Measurements from ENCODE around the gene TGM2. TPM values are rescaled to one million over a fixed set of nuclear protein-coding genes. Genes with fewer than 3 reads are reported as not detected.

Gene TGM2
- total RNA-seq, 4 donors from 2014 or later = 163 to 385 (median 188) TPM

DNA sequence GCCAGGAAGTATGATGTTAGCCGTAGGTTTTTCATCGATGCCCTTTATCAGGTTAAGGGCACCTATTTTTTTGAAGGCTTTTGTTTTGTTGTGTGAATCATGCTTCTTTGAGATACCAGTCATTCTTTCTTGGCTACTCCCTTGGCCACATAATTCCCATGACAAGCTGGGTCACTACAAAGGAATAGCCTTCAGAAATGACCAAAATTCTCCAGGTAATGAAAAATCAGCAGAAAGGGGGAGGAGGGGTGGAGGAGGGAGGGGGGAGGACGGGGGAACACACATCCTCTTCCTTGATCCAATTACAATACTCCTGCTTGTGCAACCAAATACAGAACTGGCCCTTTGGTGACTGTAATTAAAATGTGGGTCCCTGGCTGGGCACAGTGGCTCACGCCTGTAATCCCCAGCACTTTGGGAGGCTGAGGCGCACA, 21.7 kb upstream of the TGM2 start:
- Histone ChIP-seq H3K27ac (no peak overlapping the region), H3K4me3 (no peak overlapping the region), H3K27me3 (no peaks in the 10 kb centered on the region), H3K4me1 (peaks cover 0 to 11% (median 0%) of the 10 kb centered on the region in 3 donors), H3K9me3 (peaks cover 0 to 5% (median 0%) of the 10 kb centered on the region in 3 donors), H3K36me3 (no peaks in the 10 kb centered on the region)
- WGBS, 2 donors (ENCODE audit: low coverage in 1 of 2) = 74% methylated on average over 3 of the region's 5 CpGs; no CpG with 5 or more reads in 1 of the 2 donors
- TF ChIP-seq, protein P1, sequence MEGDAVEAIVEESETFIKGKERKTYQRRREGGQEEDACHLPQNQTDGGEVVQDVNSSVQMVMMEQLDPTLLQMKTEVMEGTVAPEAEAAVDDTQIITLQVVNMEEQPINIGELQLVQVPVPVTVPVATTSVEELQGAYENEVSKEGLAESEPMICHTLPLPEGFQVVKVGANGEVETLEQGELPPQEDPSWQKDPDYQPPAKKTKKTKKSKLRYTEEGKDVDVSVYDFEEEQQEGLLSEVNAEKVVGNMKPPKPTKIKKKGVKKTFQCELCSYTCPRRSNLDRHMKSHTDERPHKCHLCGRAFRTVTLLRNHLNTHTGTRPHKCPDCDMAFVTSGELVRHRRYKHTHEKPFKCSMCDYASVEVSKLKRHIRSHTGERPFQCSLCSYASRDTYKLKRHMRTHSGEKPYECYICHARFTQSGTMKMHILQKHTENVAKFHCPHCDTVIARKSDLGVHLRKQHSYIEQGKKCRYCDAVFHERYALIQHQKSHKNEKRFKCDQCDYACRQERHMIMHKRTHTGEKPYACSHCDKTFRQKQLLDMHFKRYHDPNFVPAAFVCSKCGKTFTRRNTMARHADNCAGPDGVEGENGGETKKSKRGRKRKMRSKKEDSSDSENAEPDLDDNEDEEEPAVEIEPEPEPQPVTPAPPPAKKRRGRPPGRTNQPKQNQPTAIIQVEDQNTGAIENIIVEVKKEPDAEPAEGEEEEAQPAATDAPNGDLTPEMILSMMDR (IDR thresholded peaks at IDR 0.05) = no peak
- TF ChIP-seq EP300 (IDR thresholded peaks at IDR 0.05) = no peak
- no peak for TF ChIP-seq POLR2A (IDR thresholded peaks at IDR 0.05)
- no peak for TF ChIP-seq POLR2AphosphoS5 (IDR thresholded peaks at IDR 0.05)
- no peak for ATAC-seq

DNA sequence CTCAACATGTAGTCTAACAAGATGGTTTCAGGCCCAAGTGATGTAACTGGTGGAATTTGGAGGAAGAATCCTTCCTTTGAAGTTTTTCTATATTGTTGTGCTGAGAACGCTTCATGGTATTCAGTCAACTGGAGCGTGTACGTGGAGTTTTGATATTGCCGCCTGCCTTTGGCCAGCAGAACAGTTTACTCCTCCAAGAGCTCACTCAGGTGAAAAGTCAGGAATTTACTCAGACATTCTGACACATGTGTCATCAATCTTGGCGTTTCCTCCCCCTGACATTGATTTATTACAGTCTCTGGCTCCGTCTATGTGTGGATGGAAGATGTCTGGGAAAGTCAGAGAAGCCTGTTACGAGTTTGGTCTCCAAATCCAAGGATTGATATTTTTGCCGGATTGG, 19.0 kb upstream of the TGM2 start:
- H3K4me3 ChIP-seq = no peak overlapping the region
- TF ChIP-seq, protein P1 (IDR thresholded peaks at IDR 0.05) = no peak
- no peak for TF ChIP-seq POLR2AphosphoS5 (IDR thresholded peaks at IDR 0.05)
- TF ChIP-seq POLR2A (IDR thresholded peaks at IDR 0.05) = no peak
- TF ChIP-seq EP300 (IDR thresholded peaks at IDR 0.05) = no peak
- H3K27ac ChIP-seq = no peak overlapping the region
- H3K9me3 ChIP-seq = peaks cover 0 to 12% (median 0%) of the 10 kb centered on the region in 3 donors
- 53 to 82% methylated on average over 3 to 5 of the region's 8 CpGs for WGBS, 2 donors (ENCODE audit: low coverage in 1 of 2)
- H3K36me3 ChIP-seq = no peaks in the 10 kb centered on the region
- no peak for ATAC-seq
- no peaks in the 10 kb centered on the region for H3K4me1 ChIP-seq
- H3K27me3 ChIP-seq = peaks cover 2% of the 10 kb centered on the region

DNA sequence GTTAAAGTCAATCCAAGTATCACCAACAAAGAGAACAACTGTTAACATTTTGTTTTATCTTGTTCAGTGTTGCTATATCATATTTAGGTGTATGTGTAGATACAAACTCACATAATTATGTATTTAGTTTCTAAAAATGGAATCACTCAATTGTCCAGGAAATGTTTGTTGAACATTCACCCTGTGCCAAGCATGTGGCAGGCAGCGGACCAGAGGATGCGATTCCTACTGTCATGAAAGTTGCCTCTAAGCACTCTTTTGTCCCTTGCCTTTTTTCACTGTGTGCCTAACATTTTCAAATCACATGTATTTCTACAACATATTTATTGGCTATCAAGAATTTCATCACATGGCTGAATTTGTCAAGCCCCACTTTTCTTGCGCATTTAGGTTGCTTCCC, 16.9 kb upstream of the TGM2 start:
- Histone ChIP-seq H3K27ac (no peak overlapping the region), H3K4me3 (no peak overlapping the region), H3K27me3 (peaks cover 2% of the 10 kb centered on the region), H3K36me3 (no peaks in the 10 kb centered on the region), H3K9me3 (peaks cover 0 to 12% (median 0%) of the 10 kb centered on the region in 3 donors), H3K4me1 (no peaks in the 10 kb centered on the region)
- ATAC-seq = no peak
- TF ChIP-seq, protein P1 (IDR thresholded peaks at IDR 0.05) = no peak
- TF ChIP-seq EP300 (IDR thresholded peaks at IDR 0.05) (no peak), POLR2A (IDR thresholded peaks at IDR 0.05) (no peak), POLR2AphosphoS5 (IDR thresholded peaks at IDR 0.05) (no peak)
- WGBS, 2 donors (ENCODE audit: low coverage in 1 of 2) = 92 to 93% methylated on average over 3 of the region's 3 CpGs

DNA sequence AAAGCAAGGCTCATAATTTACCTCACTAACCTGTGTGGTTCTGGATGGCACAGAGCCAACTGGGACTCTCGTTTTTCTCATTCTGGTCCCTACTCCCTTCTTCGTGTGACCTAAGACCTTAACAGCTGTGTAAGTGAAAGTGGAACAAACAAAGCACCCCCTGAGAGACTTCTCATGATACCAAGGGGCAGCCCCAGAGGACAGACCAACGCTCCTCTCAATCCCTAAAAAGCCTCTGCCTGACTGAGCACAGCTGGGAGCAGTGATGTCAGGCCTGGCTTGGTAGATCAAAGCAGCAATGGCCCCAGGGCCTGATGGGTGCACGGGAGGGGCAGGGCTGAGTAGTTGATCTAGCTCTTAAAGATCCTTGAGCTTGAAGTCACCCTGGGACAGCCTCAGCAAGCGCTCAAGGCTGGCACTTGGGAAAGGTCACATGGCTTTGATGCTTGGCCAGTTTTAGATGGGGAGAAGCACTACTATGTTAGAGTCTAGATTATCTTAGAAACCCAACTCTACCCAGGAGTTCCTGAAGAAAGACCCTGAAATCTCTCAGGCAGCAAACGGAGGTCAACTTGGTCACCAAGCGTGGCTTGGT, 16.2 kb upstream of the TGM2 start:
- TF ChIP-seq POLR2AphosphoS5 (IDR thresholded peaks at IDR 0.05) (no peak), POLR2A (IDR thresholded peaks at IDR 0.05) (no peak), EP300 (IDR thresholded peaks at IDR 0.05) (no peak)
- TF ChIP-seq, protein P1 (IDR thresholded peaks at IDR 0.05) = no peak
- Histone ChIP-seq H3K4me1 (no peaks in the 10 kb centered on the region), H3K4me3 (no peak overlapping the region), H3K27me3 (peaks cover 2% of the 10 kb centered on the region), H3K27ac (no peak overlapping the region), H3K36me3 (no peaks in the 10 kb centered on the region), H3K9me3 (peaks cover 0 to 12% (median 0%) of the 10 kb centered on the region in 3 donors)
- 88% methylated on average over 1 to 3 of the region's 7 CpGs for WGBS, 2 donors (ENCODE audit: low coverage in 1 of 2)
- ATAC-seq = no peak

DNA sequence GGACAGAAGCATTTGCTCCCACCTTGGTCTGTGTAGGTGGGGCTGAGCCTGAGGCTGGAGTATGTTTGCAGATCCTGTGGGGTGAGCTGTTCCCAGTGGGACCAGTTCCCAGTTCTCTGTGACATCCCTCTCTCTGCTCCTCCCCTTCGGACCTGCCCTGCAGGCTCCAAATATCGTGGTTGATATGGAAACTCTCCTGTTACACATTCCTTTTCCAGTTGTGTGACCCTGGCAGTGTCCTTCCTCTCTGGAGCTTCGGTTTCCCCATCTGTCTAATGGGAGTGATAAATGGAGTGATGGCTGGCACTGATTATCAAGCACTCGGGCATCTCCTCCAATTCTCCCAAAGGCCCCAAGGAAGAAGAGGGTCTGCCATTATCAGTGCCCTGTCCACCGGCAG, 15.7 kb upstream of the TGM2 start:
- Histone ChIP-seq H3K36me3 (no peaks in the 10 kb centered on the region), H3K4me1 (no peaks in the 10 kb centered on the region), H3K4me3 (no peak overlapping the region), H3K27me3 (peaks cover 2% of the 10 kb centered on the region), H3K9me3 (peaks cover 0 to 12% (median 0%) of the 10 kb centered on the region in 3 donors), H3K27ac (no peak overlapping the region)
- no peak for ATAC-seq
- WGBS, 2 donors (ENCODE audit: low coverage in 1 of 2) = 59 to 100% methylated on average over 1 to 5 of the region's 5 CpGs
- TF ChIP-seq POLR2AphosphoS5 (IDR thresholded peaks at IDR 0.05) (no peak), POLR2A (IDR thresholded peaks at IDR 0.05) (no peak), EP300 (IDR thresholded peaks at IDR 0.05) (no peak)
- TF ChIP-seq, protein P1 (IDR thresholded peaks at IDR 0.05) = no peak
